ENCODE data around the gene EVC2. TPM values are rescaled to one million over a fixed set of nuclear protein-coding genes. Genes with fewer than 3 reads are reported as not detected.

The EVC2 gene
- total RNA-seq, 2 donors from 2014 or later = 21.4 to 24.2 TPM

DNA sequence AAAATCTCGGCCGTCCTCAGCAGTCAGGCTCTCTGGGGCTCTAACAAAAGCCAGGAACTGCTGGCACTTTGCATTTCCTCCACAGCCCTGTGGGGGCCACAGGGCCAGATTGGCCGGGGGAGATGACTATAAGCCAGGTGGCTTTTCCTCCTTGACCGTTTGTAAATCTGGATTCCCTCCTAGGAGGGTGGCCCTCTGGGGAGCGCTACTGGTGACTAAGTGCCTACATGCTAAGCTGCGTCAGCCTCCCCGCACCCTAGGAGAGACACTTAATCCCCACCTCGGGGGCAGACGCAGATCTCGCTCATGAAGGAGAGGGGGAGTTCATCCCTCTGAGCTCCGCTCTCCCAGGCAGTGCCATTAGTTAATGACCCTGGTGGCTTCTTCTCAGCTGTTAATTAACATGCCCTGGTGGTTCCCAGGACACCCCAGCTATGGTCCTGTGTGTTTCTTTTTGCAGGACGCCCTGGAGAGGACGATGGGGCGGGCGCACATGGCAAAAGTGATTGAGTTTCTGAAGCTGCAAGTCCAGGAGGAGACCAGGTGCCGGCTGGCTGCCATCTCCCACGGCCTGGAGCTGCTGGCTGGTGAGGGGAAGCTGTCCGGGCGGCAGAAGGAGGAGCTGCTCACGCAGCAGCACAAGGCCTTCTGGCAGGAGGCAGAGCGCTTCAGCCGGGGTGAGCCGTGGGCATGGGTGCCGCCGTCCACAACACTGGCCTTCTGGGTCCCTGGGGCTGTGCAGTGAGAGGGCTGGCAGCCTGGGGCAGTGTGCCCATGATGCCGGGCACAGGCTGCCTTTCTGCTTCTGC lies 44.2 kb upstream of the EVC2 start:
- Histone ChIP-seq H3K36me3 (peaks cover 56% of the 10 kb centered on the region), H3K4me1 (ENCODE audit: control insufficient read depth in 1 of 2, low read depth in 2 of 2) (peaks cover 0 to 8% of the 10 kb centered on the region in 2 donors), H3K4me3 (no peak overlapping the region), H3K27me3 (replicated peaks; ENCODE audit: insufficient read depth) (no peaks in the 10 kb centered on the region), H3K9me3 (no peaks in the 10 kb centered on the region), H3K27ac (no peak overlapping the region)
- ATAC-seq (ENCODE audit: insufficient number of reproducible peaks, low FRiP score, low read depth) (no peak), DNase-seq (ENCODE audit: low spot score) (no peak)
- TF ChIP-seq, protein P1, sequence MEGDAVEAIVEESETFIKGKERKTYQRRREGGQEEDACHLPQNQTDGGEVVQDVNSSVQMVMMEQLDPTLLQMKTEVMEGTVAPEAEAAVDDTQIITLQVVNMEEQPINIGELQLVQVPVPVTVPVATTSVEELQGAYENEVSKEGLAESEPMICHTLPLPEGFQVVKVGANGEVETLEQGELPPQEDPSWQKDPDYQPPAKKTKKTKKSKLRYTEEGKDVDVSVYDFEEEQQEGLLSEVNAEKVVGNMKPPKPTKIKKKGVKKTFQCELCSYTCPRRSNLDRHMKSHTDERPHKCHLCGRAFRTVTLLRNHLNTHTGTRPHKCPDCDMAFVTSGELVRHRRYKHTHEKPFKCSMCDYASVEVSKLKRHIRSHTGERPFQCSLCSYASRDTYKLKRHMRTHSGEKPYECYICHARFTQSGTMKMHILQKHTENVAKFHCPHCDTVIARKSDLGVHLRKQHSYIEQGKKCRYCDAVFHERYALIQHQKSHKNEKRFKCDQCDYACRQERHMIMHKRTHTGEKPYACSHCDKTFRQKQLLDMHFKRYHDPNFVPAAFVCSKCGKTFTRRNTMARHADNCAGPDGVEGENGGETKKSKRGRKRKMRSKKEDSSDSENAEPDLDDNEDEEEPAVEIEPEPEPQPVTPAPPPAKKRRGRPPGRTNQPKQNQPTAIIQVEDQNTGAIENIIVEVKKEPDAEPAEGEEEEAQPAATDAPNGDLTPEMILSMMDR (IDR thresholded peaks at IDR 0.05) = no peak

DNA sequence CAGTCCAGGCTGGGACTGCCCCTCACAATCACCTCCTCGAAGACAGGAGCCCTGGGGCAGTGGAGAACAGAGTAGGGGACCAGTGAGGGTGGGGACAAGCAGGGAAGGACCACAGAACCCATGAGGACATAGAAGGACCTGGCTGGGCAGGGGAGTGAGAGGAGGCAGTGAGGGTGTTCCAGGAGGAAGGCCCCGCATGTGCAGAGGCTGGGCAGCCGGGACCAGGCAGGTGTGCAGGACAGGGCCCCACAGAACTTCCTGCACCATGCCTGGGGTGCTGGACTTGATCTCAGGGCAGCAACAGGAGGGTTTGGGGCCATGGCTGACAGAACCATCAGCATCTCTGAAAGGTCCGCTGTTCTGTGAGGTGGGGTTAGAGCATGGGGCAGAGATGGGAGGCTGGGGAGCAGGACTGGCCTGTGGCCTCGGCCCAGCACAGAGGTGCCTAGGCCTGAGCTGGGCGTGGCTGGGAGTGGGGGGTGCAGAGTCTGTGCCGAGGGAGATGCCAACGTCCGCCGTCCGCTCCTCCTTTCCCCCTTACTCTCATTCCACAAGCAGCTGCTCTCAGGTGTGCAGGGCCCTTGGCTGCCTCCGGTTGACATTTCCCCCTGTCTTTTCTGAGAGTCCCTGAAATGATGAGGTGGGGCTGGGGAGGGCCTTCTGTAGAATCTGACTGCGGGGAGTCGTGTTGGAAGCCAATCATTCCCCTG lies 43.5 kb upstream of the EVC2 start:
- H3K9me3 ChIP-seq = no peaks in the 10 kb centered on the region
- H3K27me3 ChIP-seq (replicated peaks; ENCODE audit: insufficient read depth) = no peaks in the 10 kb centered on the region
- ATAC-seq (ENCODE audit: insufficient number of reproducible peaks, low FRiP score, low read depth) (no peak), DNase-seq (ENCODE audit: low spot score) (no peak)
- H3K4me1 ChIP-seq (ENCODE audit: control insufficient read depth in 1 of 2, low read depth in 2 of 2) = peaks cover 0 to 16% of the 10 kb centered on the region in 2 donors
- TF ChIP-seq, protein P1 (IDR thresholded peaks at IDR 0.05) = no peak
- peaks cover 50% of the 10 kb centered on the region for H3K36me3 ChIP-seq
- H3K4me3 ChIP-seq = no peak overlapping the region
- no peak overlapping the region for H3K27ac ChIP-seq

DNA sequence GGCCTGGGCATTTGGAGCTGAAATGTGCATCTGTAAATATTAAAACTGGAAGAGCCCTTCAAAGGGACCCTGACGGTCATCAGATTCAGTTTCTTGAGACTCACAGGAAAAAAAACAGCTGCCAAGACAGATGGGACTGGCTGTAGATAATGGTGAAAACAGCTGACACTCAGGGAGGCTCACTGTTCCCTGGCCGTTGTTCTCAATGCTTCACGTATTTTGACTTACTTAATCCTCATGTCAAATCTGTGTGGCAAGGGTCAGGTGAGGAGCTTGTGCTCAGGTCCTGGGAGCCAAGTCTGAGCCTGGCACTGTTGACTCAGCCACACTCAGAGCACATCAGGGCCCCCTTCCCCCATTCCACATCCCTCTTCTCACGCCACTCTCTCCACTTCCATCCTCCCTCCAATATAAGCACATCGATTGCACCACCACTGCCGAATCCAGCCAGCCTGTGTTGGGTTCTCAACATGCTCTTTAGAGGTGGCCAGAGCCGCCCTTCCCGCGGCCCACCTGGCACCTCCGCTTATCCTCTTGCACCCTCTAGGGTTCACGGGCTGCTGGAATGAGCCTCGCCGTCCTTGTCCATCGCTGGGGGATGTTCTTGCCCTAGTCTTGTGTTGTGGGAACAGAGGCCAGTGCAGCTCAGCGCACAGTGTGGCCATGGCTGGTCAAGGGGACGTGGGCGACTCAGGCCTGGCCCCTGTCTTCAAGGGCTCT lies 42.7 kb upstream of the EVC2 start:
- no peak overlapping the region for H3K27ac ChIP-seq

DNA sequence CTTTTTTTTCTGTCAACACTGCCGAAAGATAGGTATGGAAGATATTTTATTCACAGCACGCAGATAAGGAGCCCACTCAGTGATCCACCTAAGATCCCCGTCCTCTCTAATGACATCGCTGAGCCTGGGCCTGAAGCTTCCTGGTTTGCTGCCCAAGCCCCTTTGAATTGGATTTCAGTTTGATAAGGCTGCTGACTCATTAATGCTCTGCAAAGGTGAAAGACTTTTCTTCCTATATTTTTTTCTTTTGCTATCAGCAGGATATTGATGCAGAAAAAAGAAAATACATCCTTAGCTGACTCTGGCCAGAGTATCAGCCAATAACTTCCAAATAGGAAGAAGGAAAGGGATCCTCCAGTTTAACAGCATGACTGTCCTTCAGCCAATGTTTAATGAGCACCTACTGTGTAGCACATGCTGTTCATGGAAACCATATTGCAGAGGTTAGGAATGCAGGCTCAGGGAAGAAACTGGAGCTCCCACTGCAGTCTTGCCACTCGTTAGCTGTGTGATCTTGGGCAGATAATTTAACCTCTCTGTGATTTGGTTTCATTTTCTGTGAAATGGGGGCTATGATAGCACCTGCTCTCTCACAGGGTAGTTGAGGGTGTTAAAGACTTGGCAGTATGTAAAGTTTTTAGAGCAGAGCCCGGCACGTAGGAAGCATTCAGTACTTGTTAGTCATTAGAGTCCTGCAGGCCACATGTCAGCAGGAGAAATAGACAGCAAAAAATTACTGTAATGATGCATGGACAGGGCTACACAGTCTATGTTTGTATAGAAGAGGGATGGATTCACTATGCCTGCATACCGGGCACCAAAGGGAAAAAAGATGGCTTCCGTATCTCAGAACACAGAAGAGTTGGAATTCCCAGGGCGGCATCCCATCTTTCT lies 41.9 kb upstream of the EVC2 start:
- Histone ChIP-seq H3K27ac (no peak overlapping the region), H3K9me3 (no peaks in the 10 kb centered on the region), H3K4me3 (no peak overlapping the region), H3K4me1 (ENCODE audit: control insufficient read depth in 1 of 2, low read depth in 2 of 2) (peaks cover 0 to 19% of the 10 kb centered on the region in 2 donors), H3K27me3 (replicated peaks; ENCODE audit: insufficient read depth) (no peaks in the 10 kb centered on the region), H3K36me3 (peaks cover 37% of the 10 kb centered on the region)
- ATAC-seq (ENCODE audit: insufficient number of reproducible peaks, low FRiP score, low read depth) = no peak
- no peak for DNase-seq (ENCODE audit: low spot score)
- TF ChIP-seq, protein P1 (IDR thresholded peaks at IDR 0.05) = no peak

More for the DNA sequence above, 42.7 kb upstream of the EVC2 start:
- DNase-seq (ENCODE audit: low spot score) (no peak), ATAC-seq (ENCODE audit: insufficient number of reproducible peaks, low FRiP score, low read depth) (no peak)
- Histone ChIP-seq H3K27me3 (replicated peaks; ENCODE audit: insufficient read depth) (no peaks in the 10 kb centered on the region), H3K36me3 (peaks cover 42% of the 10 kb centered on the region), H3K4me1 (ENCODE audit: control insufficient read depth in 1 of 2, low read depth in 2 of 2) (peaks cover 0 to 19% of the 10 kb centered on the region in 2 donors), H3K9me3 (no peaks in the 10 kb centered on the region), H3K4me3 (no peak overlapping the region)
- TF ChIP-seq, protein P1 (IDR thresholded peaks at IDR 0.05) = no peak
